ENCODE data around the gene GEMIN4. TPM values are rescaled to one million over a fixed set of nuclear protein-coding genes. Genes with fewer than 3 reads are reported as not detected.

Gene GEMIN4
- total RNA-seq, 4 donors from 2014 or later, result 10.5 to 70.3 (median 12.4) TPM

- no peak overlapping the region for H3K27ac ChIP-seq
- H3K4me1 ChIP-seq, result peaks cover 6 to 24% (median 15%) of the 10 kb centered on the region in 4 donors
- H3K4me3 ChIP-seq, result no peak overlapping the region
- intact Hi-C loops (cut with DNase I; ENCODE audit: low total_unique reads), result no loop called here
- in situ Hi-C loops (cut with MboI; ENCODE audit: low pct_ligation_motif_present in 1 of 4, low pct_unique_long_range_greater_than_20kb in 1 of 4, low sequenced_read_pairs in 3 of 4), result loop anchor here in 2 of 4 donors (10.0 kb wide), 1 partner anchor 201 kb away; no protein-coding TSS in a partner anchor
- no peak for DNase-seq
- no peak for TF ChIP-seq EP300 (IDR thresholded peaks at IDR 0.05; ENCODE audit: low read depth)
- no peak for TF ChIP-seq CTCF (IDR thresholded peaks at IDR 0.05)
- TF ChIP-seq POLR2AphosphoS5 (IDR thresholded peaks at IDR 0.05), result no peak
- no peak for TF ChIP-seq POLR2A (IDR thresholded peaks at IDR 0.05)
- 75 to 80% methylated on average over 3 of the region's 3 CpGs for WGBS, 2 donors (ENCODE audit: low coverage in 1 of 2)
- H3K27me3 ChIP-seq, result no peaks in the 10 kb centered on the region
- H3K36me3 ChIP-seq, result peaks cover 0 to 10% (median 2%) of the 10 kb centered on the region in 4 donors
- no peaks in the 10 kb centered on the region for H3K9me3 ChIP-seq
Observed at GRCh38 chr17:784143-784542, 32.1 kb upstream of the GEMIN4 start.

DNA sequence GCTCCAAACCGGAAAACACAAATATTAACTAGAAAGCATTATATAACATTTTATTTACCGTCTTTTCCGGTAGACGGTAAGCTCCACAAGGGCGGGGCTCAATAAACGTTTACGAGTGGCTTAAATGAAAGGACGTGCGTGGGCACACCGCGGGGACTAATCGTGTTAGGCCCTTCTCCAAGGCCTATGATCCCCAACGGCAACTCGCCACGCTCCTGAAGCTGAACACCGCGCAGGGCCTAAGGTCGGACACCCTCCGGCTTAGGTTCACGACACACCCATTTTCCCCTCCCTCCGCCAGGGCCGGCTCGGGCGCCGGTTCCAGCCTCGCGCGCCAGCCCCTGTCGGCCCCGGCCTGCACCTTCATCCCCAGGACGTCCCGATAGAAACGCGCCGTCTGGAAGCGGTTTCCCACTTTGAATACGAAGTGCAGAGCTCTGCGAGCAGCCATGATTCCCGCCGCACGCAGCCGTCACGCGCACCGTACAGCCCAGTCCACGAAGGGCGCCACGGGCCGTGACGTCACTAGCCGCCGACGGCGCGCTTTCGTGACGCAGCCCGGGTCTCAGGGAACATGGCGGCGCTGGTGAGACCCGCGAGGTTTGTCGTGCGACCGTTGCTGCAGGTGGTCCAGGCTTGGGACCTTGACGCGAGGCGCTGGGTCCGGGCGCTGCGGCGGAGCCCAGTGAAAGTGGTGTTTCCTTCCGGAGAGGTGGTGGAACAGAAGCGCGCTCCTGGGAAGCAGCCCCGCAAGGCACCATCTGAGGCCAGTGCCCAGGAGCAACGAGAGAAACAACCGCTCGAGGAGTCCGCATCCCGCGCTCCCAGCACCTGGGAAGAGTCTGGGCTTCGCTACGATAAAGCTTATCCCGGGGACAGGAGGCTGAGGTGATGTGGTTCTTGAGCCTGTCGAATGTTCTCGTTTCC lies 30.0 kb upstream of the GEMIN4 start, which contains the start of the genes GLOD4 and MRM3:
TSS of gene GLOD4 (minus strand) at position 476 of the 927 bp plus-strand sequence. CDS start at position 451, 25 bp downstream.
TSS of gene MRM3 (plus strand) at position 549 of the 927 bp plus-strand sequence. CDS start at position 575, 26 bp downstream.
- TF ChIP-seq CTCF (IDR thresholded peaks at IDR 0.05) (peak in 4 of 5 experiments; percentile 10 to 73 (median 40)), POLR2AphosphoS5 (IDR thresholded peaks at IDR 0.05) (peak; percentile 95 to 98 (median 96)), POLR2A (IDR thresholded peaks at IDR 0.05) (peak; percentile 74), EP300 (IDR thresholded peaks at IDR 0.05; ENCODE audit: low read depth) (no peak)
- H3K36me3 ChIP-seq, result peaks cover 0 to 14% (median 5%) of the 10 kb centered on the region in 4 donors
- peak within 1 kb of the TSS; percentile 59 to 93 (median 74) for H3K4me3 ChIP-seq
- no peaks in the 10 kb centered on the region for H3K9me3 ChIP-seq
- intact Hi-C loops (cut with DNase I; ENCODE audit: low total_unique reads) (no loop called here), in situ Hi-C loops (cut with MboI; ENCODE audit: low pct_ligation_motif_present in 1 of 4, low pct_unique_long_range_greater_than_20kb in 1 of 4, low sequenced_read_pairs in 3 of 4) (loop anchor here in 2 of 4 donors (10.0 kb wide), 1 partner anchor 203 kb away; no protein-coding TSS in a partner anchor)
- WGBS, 2 donors (ENCODE audit: low coverage in 1 of 2), result 0% methylated on average over 2 to 87 of the region's 87 CpGs
- peak within 1 kb of the TSS; percentile 85 to 94 (median 86) for H3K27ac ChIP-seq
- peaks cover 6 to 24% (median 15%) of the 10 kb centered on the region in 4 donors for H3K4me1 ChIP-seq
- DNase-seq, result peak; percentile 95
- H3K27me3 ChIP-seq, result no peaks in the 10 kb centered on the region

- H3K4me3 ChIP-seq, result no peak overlapping the region
- H3K4me1 ChIP-seq, result peaks cover 6 to 13% (median 10%) of the 10 kb centered on the region in 4 donors
- H3K9me3 ChIP-seq, result no peaks in the 10 kb centered on the region
- WGBS, 2 donors (ENCODE audit: low coverage in 1 of 2), result 88 to 96% methylated on average over 7 to 11 of the region's 11 CpGs
- H3K36me3 ChIP-seq, result peaks cover 0 to 39% (median 15%) of the 10 kb centered on the region in 4 donors
- in situ Hi-C loops (cut with MboI; ENCODE audit: low pct_ligation_motif_present in 1 of 4, low pct_unique_long_range_greater_than_20kb in 1 of 4, low sequenced_read_pairs in 3 of 4), result no loop called here
- TF ChIP-seq POLR2AphosphoS5 (IDR thresholded peaks at IDR 0.05) (no peak), EP300 (IDR thresholded peaks at IDR 0.05; ENCODE audit: low read depth) (no peak), POLR2A (IDR thresholded peaks at IDR 0.05) (no peak), CTCF (IDR thresholded peaks at IDR 0.05) (no peak)
- intact Hi-C loops (cut with DNase I; ENCODE audit: low total_unique reads), result no loop called here
- no peak for DNase-seq
- no peak overlapping the region for H3K27ac ChIP-seq
- no peaks in the 10 kb centered on the region for H3K27me3 ChIP-seq
Observed at GRCh38 chr17:778096-778495, 26.0 kb upstream of the GEMIN4 start.

GRCh38 chr17:774313-774584 lies 22.2 kb upstream of the GEMIN4 start:
- intact Hi-C loops (cut with DNase I; ENCODE audit: low total_unique reads), result no loop called here
- in situ Hi-C loops (cut with MboI; ENCODE audit: low pct_ligation_motif_present in 1 of 4, low pct_unique_long_range_greater_than_20kb in 1 of 4, low sequenced_read_pairs in 3 of 4), result no loop called here
- Histone ChIP-seq H3K9me3 (no peaks in the 10 kb centered on the region), H3K4me3 (no peak overlapping the region), H3K27me3 (no peaks in the 10 kb centered on the region), H3K27ac (no peak overlapping the region), H3K36me3 (peaks cover 0 to 75% (median 27%) of the 10 kb centered on the region in 4 donors), H3K4me1 (no peaks in the 10 kb centered on the region)
- DNase-seq, result no peak
- TF ChIP-seq POLR2AphosphoS5 (IDR thresholded peaks at IDR 0.05) (no peak), EP300 (IDR thresholded peaks at IDR 0.05; ENCODE audit: low read depth) (no peak), CTCF (IDR thresholded peaks at IDR 0.05) (no peak), POLR2A (IDR thresholded peaks at IDR 0.05) (no peak)
- WGBS, 2 donors (ENCODE audit: low coverage in 1 of 2), result 88% methylated on average over 5 of the region's 5 CpGs; no CpG with 5 or more reads in 1 of the 2 donors

Measured in transverse colon (tissue), 4 donors.